ACHN (cell line): ENCODE data around the gene HCFC1R1.

Source experiments
- DNase-seq: peaks from one replicate; pipeline ENCODE4 v3.0.0-alpha.2; 2015
- in situ Hi-C: cut with HindIII; loops from 2 replicates; pipeline ENCODE4 v1.10.0; 2017; ENCODE audit warnings: low sequenced_read_pairs, low pct_ligation_motif_present, low pct_unique_long_range_greater_than_20kb

The HCFC1R1 gene

GRCh38 chr16:3042376-3042775 lies 18.6 kb upstream of the HCFC1R1 start:
- in situ Hi-C loops: no loop called here

DNA sequence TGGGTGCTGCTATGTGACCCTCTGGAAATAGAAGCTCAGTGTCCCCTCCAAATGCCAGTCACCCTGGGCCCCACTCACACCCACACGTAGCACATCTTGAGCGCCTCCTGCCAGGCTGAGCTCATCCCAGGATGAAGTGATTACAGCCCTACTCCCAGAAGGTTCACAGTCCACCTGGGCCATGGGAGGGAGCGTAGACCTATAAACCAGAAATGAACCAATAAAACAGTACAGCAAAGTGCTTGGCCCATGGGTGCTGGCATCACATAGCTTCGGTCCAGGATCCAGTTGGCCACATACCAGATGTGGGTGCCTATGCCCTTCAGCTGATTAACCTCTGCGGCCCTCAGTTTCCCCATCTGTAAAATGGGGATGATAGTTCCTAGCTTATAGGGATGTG lies 15.2 kb upstream of the HCFC1R1 start:
- in situ Hi-C loops: no loop called here
- no peak for DNase-seq

More at GRCh38 chr16:3042376-3042775, 18.6 kb upstream of the HCFC1R1 start:
- no peak for DNase-seq

- DNase-seq: no peak
- in situ Hi-C loops: no loop called here
Measured at GRCh38 chr16:3038256-3038655, 14.5 kb upstream of the HCFC1R1 start.

GRCh38 chr16:3036726-3037315 lies 13.1 kb upstream of the HCFC1R1 start, which contains the start of gene BICDL2:
BICDL2 (minus strand) TSS chr16:3036944; CDS start chr16:3035496, 1,448 bp downstream.
- in situ Hi-C loops: no loop called here
- no peak for DNase-seq

- in situ Hi-C loops: no loop called here
- no peak for DNase-seq
Measured at GRCh38 chr16:3035972-3036725, 12.4 kb upstream of the HCFC1R1 start.

DNA sequence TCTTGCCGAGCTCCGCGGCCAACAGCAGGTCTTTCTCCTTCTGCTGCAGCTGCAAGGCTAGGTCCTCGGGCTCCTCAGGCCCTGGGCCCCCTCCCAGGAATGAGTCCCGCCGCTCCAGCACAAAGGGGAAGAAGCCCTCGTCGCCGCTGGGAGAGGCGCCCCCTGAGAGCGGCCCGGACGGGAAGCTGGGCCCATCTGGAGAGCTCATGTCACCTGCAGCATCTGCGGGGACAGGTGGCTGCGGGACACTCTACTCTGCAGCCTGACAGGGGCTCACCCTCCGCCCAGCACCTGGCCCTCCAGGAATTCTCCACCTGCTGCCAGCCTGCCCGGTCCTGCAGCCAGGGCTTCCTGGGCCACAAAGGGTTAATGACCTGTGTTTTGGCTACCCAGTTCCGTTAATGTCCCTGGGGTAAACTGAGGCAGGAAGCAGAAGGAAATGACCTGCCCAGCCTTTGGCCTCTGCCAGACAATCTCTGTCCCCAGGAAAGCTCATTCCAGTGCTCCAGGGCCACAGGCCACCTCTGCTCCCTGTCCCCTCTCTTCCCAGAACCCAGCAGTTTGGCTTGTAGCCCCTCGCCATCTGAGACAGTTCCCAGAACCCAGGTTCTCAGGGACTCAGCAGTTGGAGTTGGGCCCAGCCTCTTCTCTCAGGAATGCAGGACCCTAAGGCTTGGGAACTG lies 11.7 kb upstream of the HCFC1R1 start:
- in situ Hi-C loops: no loop called here

DNA sequence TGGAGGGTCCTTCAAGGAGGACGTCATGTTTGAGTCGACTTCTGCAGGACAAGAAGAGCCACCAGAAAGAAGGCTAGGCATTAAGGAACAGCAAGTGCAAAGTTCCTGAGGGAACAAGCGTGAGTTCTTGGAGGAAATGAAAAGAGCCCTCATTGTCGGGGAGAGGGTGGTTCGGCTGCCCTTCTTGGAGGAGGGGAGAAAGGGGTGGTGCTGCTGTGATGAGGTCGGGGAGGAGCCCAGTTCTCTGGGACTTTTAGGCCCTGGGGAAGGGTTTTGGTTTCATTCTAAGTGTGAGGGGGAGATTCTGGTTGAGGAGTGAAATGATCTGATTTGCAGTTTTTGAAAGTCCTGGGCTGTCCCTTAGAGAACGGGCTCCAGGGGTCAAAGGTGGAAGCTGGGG lies 8.9 kb upstream of the HCFC1R1 start:
- in situ Hi-C loops: no loop called here
- DNase-seq: no peak

More for the DNA sequence above, 11.7 kb upstream of the HCFC1R1 start:
- no peak for DNase-seq

DNA sequence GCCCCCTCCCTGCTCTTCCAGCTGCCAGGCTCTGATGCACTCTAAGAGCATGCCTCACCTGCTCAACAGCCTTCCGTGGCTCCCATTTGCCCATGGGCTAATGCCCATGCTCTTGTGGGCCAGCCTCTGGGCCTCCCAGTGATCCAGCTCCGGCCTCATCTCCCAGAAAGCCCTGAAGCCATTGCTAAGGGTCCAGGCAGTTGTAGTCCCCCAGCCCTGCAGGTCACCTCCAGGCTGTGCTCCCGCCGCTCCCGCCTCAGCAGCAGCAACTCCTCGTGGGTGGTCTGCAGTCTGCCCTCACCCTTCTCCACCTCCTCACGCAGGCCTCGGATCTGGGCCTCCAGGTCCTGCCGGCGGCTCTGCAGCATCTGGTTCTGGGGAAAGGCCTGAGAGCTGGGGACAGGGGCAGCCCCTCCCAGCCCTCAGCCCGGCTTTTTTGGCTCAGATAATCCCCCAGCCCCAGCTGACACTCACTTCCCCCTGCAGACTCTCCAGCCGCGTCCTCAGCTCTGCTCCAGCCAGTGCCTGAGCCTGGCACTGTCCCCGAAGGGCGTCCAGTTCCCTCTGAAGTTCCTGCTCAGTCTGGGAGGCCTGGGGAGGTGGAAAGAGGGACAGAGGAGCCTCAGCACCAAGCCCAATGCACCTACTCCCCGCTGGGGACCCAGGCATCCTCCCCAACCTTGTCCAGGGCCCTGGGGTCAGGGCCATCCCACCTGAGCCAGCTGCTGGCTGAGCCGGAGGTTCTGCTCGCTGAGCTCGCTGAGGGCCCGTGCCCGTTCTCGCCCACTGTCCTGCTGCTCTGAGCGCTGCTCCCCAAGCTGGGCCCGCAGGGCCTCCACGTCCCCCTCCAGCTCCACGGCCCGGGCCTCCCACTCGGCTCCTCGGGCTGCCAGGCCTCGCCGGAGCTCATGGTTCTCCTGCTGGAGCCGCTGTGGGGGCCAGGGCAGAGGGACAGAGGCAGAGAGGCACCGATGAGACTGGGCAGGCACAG lies 6.8 kb upstream of the HCFC1R1 start:
- no peak for DNase-seq
- in situ Hi-C loops: no loop called here

DNA sequence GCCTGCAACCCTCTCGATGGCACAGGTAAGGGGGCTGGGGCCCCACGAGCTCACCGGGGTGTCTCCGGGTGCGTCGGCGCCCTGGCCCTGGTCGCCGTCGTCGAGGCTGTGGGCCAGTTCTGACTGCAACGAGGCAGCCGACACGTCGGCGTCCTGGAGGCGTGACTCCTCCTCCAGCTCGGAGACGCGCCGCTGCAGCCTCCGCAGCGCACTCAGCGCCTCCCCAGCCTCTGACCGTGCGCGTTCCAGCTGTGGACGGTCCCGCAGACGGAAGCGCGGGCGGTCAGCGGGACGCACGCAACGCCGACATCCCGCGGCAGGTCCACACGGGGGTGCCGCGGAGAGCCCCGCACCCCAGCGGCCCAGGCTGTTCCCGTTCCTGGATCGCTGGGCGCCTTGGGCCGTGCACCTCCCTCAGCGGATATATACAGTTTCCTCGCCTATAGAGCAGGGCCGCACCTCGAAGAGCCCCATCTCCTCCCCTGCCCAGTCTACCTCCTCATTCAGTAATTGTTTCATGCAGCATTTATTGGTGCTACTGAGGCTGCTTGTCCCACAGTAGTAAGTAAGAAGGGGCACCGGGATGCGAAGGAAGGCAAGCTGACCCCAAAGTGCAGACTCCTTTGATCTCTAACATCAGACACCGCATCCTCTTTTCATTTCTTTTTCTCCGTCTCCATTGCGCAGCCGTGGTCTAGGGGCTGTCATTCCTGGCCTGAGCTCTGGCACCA lies 5.9 kb upstream of the HCFC1R1 start:
- no peak for DNase-seq
- in situ Hi-C loops: no loop called here

GRCh38 chr16:3028716-3029319 lies 5.1 kb upstream of the HCFC1R1 start:
- in situ Hi-C loops: no loop called here

DNA sequence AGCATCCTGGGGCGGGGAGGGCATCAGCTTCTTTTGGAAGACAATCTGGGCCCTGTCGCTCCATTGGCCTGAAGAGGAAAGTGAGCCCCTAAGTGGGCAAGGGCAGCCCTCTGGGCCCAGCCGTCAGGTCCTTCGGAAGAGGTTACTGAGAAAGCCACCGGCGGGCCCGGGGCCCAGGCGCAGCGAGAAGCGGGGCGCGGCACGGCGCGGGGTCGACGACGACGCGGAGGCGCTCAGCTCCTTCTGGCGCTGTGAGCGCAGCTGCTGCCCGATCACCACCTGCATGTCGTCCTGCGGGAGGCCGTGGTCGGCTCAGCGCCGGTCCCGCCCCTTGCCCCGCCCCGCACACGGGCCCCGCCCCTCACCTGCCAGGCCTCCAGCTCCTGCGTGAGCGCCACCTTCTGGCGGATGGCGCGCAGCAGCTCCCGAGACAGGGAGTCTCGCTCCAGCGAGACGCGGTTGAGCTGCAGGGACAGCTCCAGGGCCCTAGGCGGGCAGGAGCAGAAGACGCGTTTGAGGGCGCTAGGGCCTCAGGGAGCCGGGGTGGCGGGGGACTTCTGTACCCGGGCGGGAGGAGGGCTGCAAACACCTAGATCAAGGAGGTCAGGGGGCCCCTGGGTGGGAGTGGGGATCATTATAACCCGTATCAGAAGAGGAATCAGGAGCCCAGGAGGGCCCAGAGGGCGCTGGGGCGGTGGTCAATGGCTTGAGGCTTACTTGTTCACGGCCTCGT lies 4.4 kb upstream of the HCFC1R1 start:
- in situ Hi-C loops: no loop called here
- peak; percentile 94 for DNase-seq

More at GRCh38 chr16:3028716-3029319, 5.1 kb upstream of the HCFC1R1 start:
- no peak for DNase-seq

DNA sequence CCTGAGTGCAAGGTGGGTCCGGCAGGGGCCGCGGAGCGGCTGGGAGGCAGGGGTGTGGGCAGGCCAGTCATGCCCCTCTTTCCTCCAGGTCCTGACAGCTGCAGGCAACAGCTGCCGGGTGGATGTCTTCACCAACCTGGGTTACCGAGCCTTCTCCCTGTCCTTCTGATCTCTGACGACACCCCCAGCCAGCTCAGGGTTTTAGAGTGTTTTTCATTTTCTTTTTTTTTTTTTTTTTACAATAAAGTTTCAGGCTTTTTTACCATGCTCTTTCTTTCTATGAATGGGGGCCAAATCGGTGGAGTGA lies 3.7 kb upstream of the HCFC1R1 start:
- in situ Hi-C loops: no loop called here

GRCh38 chr16:3026609-3027488 lies 3.1 kb upstream of the HCFC1R1 start:
- in situ Hi-C loops: no loop called here
- DNase-seq: no peak

More for the DNA sequence above, 3.7 kb upstream of the HCFC1R1 start:
- no peak for DNase-seq

DNA sequence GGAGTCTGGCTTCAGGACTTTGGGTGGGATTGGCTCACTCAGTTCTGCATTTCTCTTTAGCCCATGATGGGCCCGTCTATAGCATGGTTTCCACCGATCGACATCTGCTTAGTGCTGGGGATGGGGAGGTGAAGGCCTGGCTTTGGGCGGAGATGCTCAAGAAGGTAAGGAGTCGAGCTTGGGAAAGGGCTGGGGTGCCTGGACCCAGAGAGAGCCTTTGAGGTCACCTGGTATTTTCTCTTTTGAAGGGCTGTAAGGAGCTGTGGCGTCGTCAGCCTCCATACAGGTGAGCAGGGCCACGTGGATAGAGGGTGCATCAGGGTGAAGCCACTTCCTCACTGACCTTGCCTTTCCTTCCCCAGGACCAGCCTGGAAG lies 2.2 kb upstream of the HCFC1R1 start:
- DNase-seq: no peak
- in situ Hi-C loops: no loop called here

GRCh38 chr16:3025032-3026002 lies 1.6 kb upstream of the HCFC1R1 start:
- no peak for DNase-seq
- in situ Hi-C loops: no loop called here
